ENCODE results near the gene RPIA.

Gene RPIA

GRCh38 chr2:88738271-88738670, 46.8 kb downstream of the RPIA start:
- DNase-seq (ENCODE audit: insufficient read length, low spot score): no peak
- no peak for TF ChIP-seq PAX5 (IDR thresholded peaks at IDR 0.05; ENCODE audit: insufficient read depth, low read length, severe bottlenecking)
- TF ChIP-seq POLR2AphosphoS5 (IDR thresholded peaks at IDR 0.05; ENCODE audit: low read depth, low read length): no peak
- TF ChIP-seq TAF1 (IDR thresholded peaks at IDR 0.05; ENCODE audit: low read depth, low read length): no peak
- TF ChIP-seq POU2F2 (IDR thresholded peaks at IDR 0.05; ENCODE audit: low read depth, low read length): no peak
- TF ChIP-seq SPI1 (IDR thresholded peaks at IDR 0.05; ENCODE audit: low read depth, low read length): no peak
- TF ChIP-seq POLR2A (IDR thresholded peaks at IDR 0.05; ENCODE audit: low read depth, low read length): no peak
- FAIRE-seq: peak; percentile 23

DNA sequence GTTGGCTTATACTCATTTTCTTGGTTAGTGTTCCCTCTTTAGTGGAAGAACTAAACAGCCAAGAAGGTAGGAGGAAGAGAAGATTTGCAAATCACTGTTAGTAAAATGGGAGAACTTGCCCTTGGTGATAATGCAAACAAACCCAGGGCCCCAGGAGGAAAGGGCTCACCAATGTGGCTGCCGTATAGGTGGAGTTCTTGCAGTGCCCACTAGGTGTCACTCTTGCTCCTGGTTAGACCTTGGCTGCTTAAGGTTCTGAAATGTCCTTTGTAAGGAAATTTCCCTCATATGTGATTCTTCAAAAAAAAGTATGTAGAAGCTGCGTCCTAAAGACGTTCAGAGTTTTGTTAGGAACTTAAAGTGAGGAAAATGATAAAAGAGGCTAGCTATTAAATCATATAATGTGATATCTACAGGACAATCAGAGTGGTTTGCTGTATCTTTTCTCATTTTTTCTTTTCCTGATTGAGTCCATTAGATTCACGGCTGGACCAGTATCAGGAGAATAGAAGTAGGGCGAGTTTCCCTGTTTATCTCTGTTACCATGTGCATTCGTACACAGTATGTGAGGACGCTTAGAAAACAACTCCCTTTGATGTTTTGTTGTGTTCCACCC, 48.6 kb downstream of the RPIA start:
- DNase-seq (ENCODE audit: insufficient read length, low spot score) (peak; percentile 49), FAIRE-seq (peak; percentile 92)
- TF ChIP-seq PAX5 (IDR thresholded peaks at IDR 0.05; ENCODE audit: insufficient read depth, low read length, severe bottlenecking): no peak
- TF ChIP-seq POLR2AphosphoS5 (IDR thresholded peaks at IDR 0.05; ENCODE audit: low read depth, low read length): no peak
- no peak for TF ChIP-seq POLR2A (IDR thresholded peaks at IDR 0.05; ENCODE audit: low read depth, low read length)
- TF ChIP-seq SPI1 (IDR thresholded peaks at IDR 0.05; ENCODE audit: low read depth, low read length): no peak
- TF ChIP-seq POU2F2 (IDR thresholded peaks at IDR 0.05; ENCODE audit: low read depth, low read length): no peak
- no peak for TF ChIP-seq TAF1 (IDR thresholded peaks at IDR 0.05; ENCODE audit: low read depth, low read length)

- TF ChIP-seq POU2F2 (IDR thresholded peaks at IDR 0.05; ENCODE audit: low read depth, low read length) (no peak), SPI1 (IDR thresholded peaks at IDR 0.05; ENCODE audit: low read depth, low read length) (no peak), TAF1 (IDR thresholded peaks at IDR 0.05; ENCODE audit: low read depth, low read length) (no peak), PAX5 (IDR thresholded peaks at IDR 0.05; ENCODE audit: insufficient read depth, low read length, severe bottlenecking) (no peak), POLR2AphosphoS5 (IDR thresholded peaks at IDR 0.05; ENCODE audit: low read depth, low read length) (no peak), POLR2A (IDR thresholded peaks at IDR 0.05; ENCODE audit: low read depth, low read length) (no peak)
- DNase-seq (ENCODE audit: insufficient read length, low spot score) (no peak), FAIRE-seq (no peak)
Observed at GRCh38 chr2:88746929-88747490, 55.5 kb downstream of the RPIA start.

DNA sequence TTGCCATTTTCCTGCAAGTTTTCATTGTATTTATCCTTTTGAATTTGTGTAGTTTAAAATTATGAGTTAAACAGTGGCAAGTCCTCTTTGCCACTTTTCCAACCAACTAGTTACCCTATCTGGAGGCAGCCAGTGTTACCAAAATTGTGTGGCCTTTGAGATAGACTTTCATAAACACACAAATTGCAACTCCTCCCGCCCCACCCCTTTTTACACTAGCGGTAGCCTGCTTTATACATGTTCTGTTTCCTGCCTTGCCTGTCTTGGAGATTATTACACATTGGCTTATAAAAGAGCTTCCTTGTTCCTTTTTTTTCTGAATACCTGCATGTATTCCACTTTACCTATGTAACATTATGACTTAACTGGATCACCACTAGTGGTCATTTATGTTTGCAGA, 56.5 kb downstream of the RPIA start:
- no peak for TF ChIP-seq POLR2A (IDR thresholded peaks at IDR 0.05; ENCODE audit: low read depth, low read length)
- TF ChIP-seq TAF1 (IDR thresholded peaks at IDR 0.05; ENCODE audit: low read depth, low read length): no peak
- TF ChIP-seq PAX5 (IDR thresholded peaks at IDR 0.05; ENCODE audit: insufficient read depth, low read length, severe bottlenecking): no peak
- TF ChIP-seq SPI1 (IDR thresholded peaks at IDR 0.05; ENCODE audit: low read depth, low read length): no peak
- no peak for TF ChIP-seq POLR2AphosphoS5 (IDR thresholded peaks at IDR 0.05; ENCODE audit: low read depth, low read length)
- TF ChIP-seq POU2F2 (IDR thresholded peaks at IDR 0.05; ENCODE audit: low read depth, low read length): no peak
- DNase-seq (ENCODE audit: insufficient read length, low spot score) (no peak), FAIRE-seq (no peak)

- FAIRE-seq: no peak
- TF ChIP-seq TAF1 (IDR thresholded peaks at IDR 0.05; ENCODE audit: low read depth, low read length) (no peak), POU2F2 (IDR thresholded peaks at IDR 0.05; ENCODE audit: low read depth, low read length) (no peak), POLR2A (IDR thresholded peaks at IDR 0.05; ENCODE audit: low read depth, low read length) (no peak), PAX5 (IDR thresholded peaks at IDR 0.05; ENCODE audit: insufficient read depth, low read length, severe bottlenecking) (no peak), POLR2AphosphoS5 (IDR thresholded peaks at IDR 0.05; ENCODE audit: low read depth, low read length) (no peak), SPI1 (IDR thresholded peaks at IDR 0.05; ENCODE audit: low read depth, low read length) (no peak)
- DNase-seq (ENCODE audit: insufficient read length, low spot score): no peak
Observed at GRCh38 chr2:88751768-88752167, 60.3 kb downstream of the RPIA start.

GRCh38 chr2:88753833-88754584, 62.5 kb downstream of the RPIA start:
- DNase-seq (ENCODE audit: insufficient read length, low spot score): peak; percentile 53
- no peak for TF ChIP-seq PAX5 (IDR thresholded peaks at IDR 0.05; ENCODE audit: insufficient read depth, low read length, severe bottlenecking)
- peak; percentile 23; the same call in 1 of the 2 replicates for TF ChIP-seq POLR2AphosphoS5 (IDR thresholded peaks at IDR 0.05; ENCODE audit: low read depth, low read length)
- peak; percentile 86 for TF ChIP-seq SPI1 (IDR thresholded peaks at IDR 0.05; ENCODE audit: low read depth, low read length)
- no peak for TF ChIP-seq POU2F2 (IDR thresholded peaks at IDR 0.05; ENCODE audit: low read depth, low read length)
- TF ChIP-seq TAF1 (IDR thresholded peaks at IDR 0.05; ENCODE audit: low read depth, low read length): no peak
- TF ChIP-seq POLR2A (IDR thresholded peaks at IDR 0.05; ENCODE audit: low read depth, low read length): no peak
- peak; percentile 96 for FAIRE-seq

DNA sequence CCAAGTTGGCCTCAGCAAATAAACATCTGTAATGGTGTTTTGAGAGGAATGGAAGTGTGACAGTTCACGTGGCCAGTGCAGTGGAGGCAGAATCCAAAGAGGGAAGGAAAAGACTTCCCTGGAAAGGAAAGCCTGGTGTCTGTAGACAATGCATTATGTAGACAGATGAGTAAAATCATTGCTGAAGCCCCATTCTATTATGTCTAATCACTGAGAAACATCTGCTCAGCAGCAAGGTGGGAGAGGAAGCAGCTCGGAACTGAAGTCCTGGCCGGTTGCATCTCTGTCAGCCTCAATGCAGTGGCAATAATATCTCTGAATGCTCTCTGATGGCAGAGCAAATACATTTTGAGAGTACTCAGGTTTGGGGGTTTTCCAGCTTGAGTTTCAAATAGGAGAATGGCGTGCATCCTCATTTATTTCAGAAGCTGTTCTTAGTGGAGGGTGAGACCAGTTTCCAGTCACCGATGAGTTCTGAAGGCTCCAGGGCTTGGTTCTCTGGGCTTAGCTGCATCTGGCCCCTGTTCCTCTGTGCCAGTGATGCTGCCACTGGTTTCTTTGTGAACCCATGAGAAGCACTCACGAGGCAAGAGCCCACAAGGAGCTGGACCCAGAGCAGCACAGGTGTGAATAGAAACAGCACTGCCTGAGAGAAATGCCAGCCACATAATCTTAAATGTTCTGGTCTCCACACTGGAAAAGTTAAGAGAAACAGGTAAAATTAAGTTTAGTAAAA, 63.3 kb downstream of the RPIA start:
- TF ChIP-seq POLR2A (IDR thresholded peaks at IDR 0.05; ENCODE audit: low read depth, low read length): peak; percentile 59
- no peak for TF ChIP-seq PAX5 (IDR thresholded peaks at IDR 0.05; ENCODE audit: insufficient read depth, low read length, severe bottlenecking)
- TF ChIP-seq POLR2AphosphoS5 (IDR thresholded peaks at IDR 0.05; ENCODE audit: low read depth, low read length): no peak; the same call in 1 of the 2 replicates
- 0 out of 2 replicates have a peak, but pooled peaks have one; percentile 16 for TF ChIP-seq POU2F2 (IDR thresholded peaks at IDR 0.05; ENCODE audit: low read depth, low read length)
- no peak for TF ChIP-seq TAF1 (IDR thresholded peaks at IDR 0.05; ENCODE audit: low read depth, low read length)
- TF ChIP-seq SPI1 (IDR thresholded peaks at IDR 0.05; ENCODE audit: low read depth, low read length): no peak
- no peak for FAIRE-seq
- DNase-seq (ENCODE audit: insufficient read length, low spot score): no peak

GRCh38 chr2:88755836-88756235, 64.4 kb downstream of the RPIA start:
- FAIRE-seq (peak; percentile 59), DNase-seq (ENCODE audit: insufficient read length, low spot score) (no peak)
- TF ChIP-seq POLR2A (IDR thresholded peaks at IDR 0.05; ENCODE audit: low read depth, low read length) (no peak), POLR2AphosphoS5 (IDR thresholded peaks at IDR 0.05; ENCODE audit: low read depth, low read length) (no peak), PAX5 (IDR thresholded peaks at IDR 0.05; ENCODE audit: insufficient read depth, low read length, severe bottlenecking) (no peak), SPI1 (IDR thresholded peaks at IDR 0.05; ENCODE audit: low read depth, low read length) (no peak), TAF1 (IDR thresholded peaks at IDR 0.05; ENCODE audit: low read depth, low read length) (no peak)

All from GM12891 (cell line).